Measurements from ENCODE around the gene FXYD7. TPM values are rescaled to one million over a fixed set of nuclear protein-coding genes. Genes with fewer than 3 reads are reported as not detected.

FXYD7 gene
- total and polyA plus RNA-seq, 2 of the 13 experiments (the other 11 are each of a cell fraction or from before 2014, with no cell fraction given) = 0.55 TPM; not detected in 1

DNA sequence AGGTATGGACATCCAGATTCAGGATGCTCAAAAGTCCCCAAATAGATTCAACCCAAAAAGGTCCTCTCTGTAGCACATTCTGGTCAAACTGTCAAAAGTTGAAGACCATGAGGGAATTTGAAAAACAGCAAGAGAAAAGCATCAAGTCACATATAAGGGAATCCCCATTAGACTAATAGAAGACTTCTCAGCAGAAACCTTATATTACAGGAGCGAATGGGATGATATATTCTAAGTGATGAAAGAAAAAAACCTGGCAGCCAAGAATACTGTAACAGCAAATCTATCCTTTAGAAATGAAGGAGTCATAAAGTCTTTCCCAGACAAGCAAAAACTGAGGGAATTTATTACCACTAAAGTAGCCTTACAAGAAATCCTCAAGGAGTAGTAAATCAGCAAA, 41.2 kb downstream of the FXYD7 start (continued):
- TF ChIP-seq, protein P1, sequence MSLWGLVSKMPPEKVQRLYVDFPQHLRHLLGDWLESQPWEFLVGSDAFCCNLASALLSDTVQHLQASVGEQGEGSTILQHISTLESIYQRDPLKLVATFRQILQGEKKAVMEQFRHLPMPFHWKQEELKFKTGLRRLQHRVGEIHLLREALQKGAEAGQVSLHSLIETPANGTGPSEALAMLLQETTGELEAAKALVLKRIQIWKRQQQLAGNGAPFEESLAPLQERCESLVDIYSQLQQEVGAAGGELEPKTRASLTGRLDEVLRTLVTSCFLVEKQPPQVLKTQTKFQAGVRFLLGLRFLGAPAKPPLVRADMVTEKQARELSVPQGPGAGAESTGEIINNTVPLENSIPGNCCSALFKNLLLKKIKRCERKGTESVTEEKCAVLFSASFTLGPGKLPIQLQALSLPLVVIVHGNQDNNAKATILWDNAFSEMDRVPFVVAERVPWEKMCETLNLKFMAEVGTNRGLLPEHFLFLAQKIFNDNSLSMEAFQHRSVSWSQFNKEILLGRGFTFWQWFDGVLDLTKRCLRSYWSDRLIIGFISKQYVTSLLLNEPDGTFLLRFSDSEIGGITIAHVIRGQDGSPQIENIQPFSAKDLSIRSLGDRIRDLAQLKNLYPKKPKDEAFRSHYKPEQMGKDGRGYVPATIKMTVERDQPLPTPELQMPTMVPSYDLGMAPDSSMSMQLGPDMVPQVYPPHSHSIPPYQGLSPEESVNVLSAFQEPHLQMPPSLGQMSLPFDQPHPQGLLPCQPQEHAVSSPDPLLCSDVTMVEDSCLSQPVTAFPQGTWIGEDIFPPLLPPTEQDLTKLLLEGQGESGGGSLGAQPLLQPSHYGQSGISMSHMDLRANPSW (CRISPR knock-in tag; IDR thresholded peaks at IDR 0.05; ENCODE audit: borderline replicate concordance) = no peak
- TF ChIP-seq EED (CRISPR knock-in tag; IDR thresholded peaks at IDR 0.05) = no peak
- no peak for TF ChIP-seq ZBTB42 (CRISPR knock-in tag; IDR thresholded peaks at IDR 0.05)
- no peak for TF ChIP-seq ZKSCAN1 (IDR thresholded peaks at IDR 0.05; ENCODE audit: low read length)
- TF ChIP-seq, protein P2, sequence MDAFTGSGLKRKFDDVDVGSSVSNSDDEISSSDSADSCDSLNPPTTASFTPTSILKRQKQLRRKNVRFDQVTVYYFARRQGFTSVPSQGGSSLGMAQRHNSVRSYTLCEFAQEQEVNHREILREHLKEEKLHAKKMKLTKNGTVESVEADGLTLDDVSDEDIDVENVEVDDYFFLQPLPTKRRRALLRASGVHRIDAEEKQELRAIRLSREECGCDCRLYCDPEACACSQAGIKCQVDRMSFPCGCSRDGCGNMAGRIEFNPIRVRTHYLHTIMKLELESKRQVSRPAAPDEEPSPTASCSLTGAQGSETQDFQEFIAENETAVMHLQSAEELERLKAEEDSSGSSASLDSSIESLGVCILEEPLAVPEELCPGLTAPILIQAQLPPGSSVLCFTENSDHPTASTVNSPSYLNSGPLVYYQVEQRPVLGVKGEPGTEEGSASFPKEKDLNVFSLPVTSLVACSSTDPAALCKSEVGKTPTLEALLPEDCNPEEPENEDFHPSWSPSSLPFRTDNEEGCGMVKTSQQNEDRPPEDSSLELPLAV (CRISPR knock-in tag; conservative IDR thresholded peaks at IDR 0.05; ENCODE audit: low read depth) = no peak
- no peak for TF ChIP-seq RORA (CRISPR knock-in tag; IDR thresholded peaks at IDR 0.05)
- TF ChIP-seq CEBPG (CRISPR knock-in tag; IDR thresholded peaks at IDR 0.05) = no peak

DNA sequence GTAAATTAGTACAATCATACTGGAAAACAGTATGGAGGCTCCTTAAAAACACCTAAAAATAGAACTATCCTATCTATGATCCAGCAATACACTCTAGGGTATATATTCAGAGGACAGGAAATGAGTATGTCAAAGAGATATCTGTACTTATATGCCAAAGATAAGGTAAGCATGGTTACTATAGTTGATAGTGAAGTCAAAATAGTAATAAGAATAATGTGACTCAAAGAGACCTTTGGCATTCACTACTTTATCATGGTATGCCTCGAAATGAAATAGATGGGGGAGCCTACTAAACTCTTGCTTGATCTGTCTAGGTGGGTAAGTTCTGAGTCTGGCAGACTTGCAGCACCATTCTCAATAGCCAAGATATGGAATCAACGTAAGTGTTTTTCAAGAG, 41.8 kb downstream of the FXYD7 start:
- H3K9ac ChIP-seq (ENCODE audit: insufficient read depth, low read depth, low read length) = no peak overlapping the region
- POLR2A ChIA-PET = no interaction called here
- 0% methylated on average over 2 of the region's 2 CpGs for WGBS (ENCODE audit: low lambda C conversion rate)
- H3K79me2 ChIP-seq (ENCODE audit: insufficient read depth, low read length) = no peaks in the 10 kb centered on the region
- H3K27ac ChIP-seq (ENCODE audit: extremely low read length, insufficient read depth, low read length) = no peak overlapping the region
- no peaks in the 10 kb centered on the region for H3K27me3 ChIP-seq (ENCODE audit: control insufficient read depth in 1 of 2, insufficient read depth in 2 of 2, low read length in 2 of 2)
- H3K9me3 ChIP-seq (ENCODE audit: low read length) = no peaks in the 10 kb centered on the region
- BruUV-seq (replicated peaks) = no TSS peak
- H3K4me2 ChIP-seq (ENCODE audit: low read depth, low read length) = no peak overlapping the region
- intact Hi-C loops (cut with micrococcal nuclease; ENCODE audit: unreplicated experiment) (no loop called here), in situ Hi-C loops (cut with HindIII; ENCODE audit: extremely low pct_ligation_motif_present, low pct_unique_long_range_greater_than_20kb) (no loop called here)
- no peaks in the 10 kb centered on the region for H3K36me3 ChIP-seq (replicated peaks in 1 of 2; ENCODE audit: control insufficient read depth in 1 of 2, insufficient read depth in 2 of 2, low read length in 2 of 2)
- no peaks in the 10 kb centered on the region for H3K4me1 ChIP-seq (ENCODE audit: insufficient read depth, low read length)
- no peak overlapping the region for H2AFZ ChIP-seq (ENCODE audit: low read length)
- FAIRE-seq (no peak), DNase-seq (ENCODE audit: low spot score) (no peak), ATAC-seq (no peak)
- H3K4me3 ChIP-seq (replicated peaks in 1 of 3; ENCODE audit: insufficient read depth in 1 of 3, low read depth in 2 of 3, low read length in 3 of 3) = no peak overlapping the region
- H4K20me1 ChIP-seq (ENCODE audit: insufficient read depth, low read length) = no peaks in the 10 kb centered on the region
- CTCF ChIA-PET (ENCODE audit: low intra/inter-chr PET ratio, low total read pairs) = no interaction called here
- no peak for TF ChIP-seq ONECUT2 (CRISPR knock-in tag; IDR thresholded peaks at IDR 0.05)
- TF ChIP-seq, protein P3, sequence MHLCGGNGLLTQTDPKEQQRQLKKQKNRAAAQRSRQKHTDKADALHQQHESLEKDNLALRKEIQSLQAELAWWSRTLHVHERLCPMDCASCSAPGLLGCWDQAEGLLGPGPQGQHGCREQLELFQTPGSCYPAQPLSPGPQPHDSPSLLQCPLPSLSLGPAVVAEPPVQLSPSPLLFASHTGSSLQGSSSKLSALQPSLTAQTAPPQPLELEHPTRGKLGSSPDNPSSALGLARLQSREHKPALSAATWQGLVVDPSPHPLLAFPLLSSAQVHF (CRISPR knock-in tag; IDR thresholded peaks at IDR 0.05) = no peak
- TF ChIP-seq, protein P4, sequence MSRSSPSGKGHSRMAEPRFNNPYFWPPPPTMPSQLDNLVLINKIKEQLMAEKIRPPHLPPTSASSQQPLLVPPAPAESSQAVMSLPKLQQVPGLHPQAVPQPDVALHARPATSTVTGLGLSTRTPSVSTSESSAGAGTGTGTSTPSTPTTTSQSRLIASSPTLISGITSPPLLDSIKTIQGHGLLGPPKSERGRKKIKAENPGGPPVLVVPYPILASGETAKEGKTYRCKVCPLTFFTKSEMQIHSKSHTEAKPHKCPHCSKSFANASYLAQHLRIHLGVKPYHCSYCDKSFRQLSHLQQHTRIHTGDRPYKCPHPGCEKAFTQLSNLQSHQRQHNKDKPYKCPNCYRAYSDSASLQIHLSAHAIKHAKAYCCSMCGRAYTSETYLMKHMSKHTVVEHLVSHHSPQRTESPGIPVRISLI (CRISPR knock-in tag; IDR thresholded peaks at IDR 0.05; ENCODE audit: borderline replicate concordance) = no peak
- TF ChIP-seq, protein P5, sequence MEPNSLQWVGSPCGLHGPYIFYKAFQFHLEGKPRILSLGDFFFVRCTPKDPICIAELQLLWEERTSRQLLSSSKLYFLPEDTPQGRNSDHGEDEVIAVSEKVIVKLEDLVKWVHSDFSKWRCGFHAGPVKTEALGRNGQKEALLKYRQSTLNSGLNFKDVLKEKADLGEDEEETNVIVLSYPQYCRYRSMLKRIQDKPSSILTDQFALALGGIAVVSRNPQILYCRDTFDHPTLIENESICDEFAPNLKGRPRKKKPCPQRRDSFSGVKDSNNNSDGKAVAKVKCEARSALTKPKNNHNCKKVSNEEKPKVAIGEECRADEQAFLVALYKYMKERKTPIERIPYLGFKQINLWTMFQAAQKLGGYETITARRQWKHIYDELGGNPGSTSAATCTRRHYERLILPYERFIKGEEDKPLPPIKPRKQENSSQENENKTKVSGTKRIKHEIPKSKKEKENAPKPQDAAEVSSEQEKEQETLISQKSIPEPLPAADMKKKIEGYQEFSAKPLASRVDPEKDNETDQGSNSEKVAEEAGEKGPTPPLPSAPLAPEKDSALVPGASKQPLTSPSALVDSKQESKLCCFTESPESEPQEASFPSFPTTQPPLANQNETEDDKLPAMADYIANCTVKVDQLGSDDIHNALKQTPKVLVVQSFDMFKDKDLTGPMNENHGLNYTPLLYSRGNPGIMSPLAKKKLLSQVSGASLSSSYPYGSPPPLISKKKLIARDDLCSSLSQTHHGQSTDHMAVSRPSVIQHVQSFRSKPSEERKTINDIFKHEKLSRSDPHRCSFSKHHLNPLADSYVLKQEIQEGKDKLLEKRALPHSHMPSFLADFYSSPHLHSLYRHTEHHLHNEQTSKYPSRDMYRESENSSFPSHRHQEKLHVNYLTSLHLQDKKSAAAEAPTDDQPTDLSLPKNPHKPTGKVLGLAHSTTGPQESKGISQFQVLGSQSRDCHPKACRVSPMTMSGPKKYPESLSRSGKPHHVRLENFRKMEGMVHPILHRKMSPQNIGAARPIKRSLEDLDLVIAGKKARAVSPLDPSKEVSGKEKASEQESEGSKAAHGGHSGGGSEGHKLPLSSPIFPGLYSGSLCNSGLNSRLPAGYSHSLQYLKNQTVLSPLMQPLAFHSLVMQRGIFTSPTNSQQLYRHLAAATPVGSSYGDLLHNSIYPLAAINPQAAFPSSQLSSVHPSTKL (CRISPR knock-in tag; IDR thresholded peaks at IDR 0.05) = no peak
- TF ChIP-seq ZNF619 (CRISPR knock-in tag; IDR thresholded peaks at IDR 0.05) = no peak
- TF ChIP-seq MXD4 (CRISPR knock-in tag; IDR thresholded peaks at IDR 0.05) = no peak
- no peak for TF ChIP-seq MED13 (CRISPR knock-in tag; IDR thresholded peaks at IDR 0.05)

Data from HepG2 (cell line).